ENCODE results near the gene TSPEAR.

Gene TSPEAR

DNA sequence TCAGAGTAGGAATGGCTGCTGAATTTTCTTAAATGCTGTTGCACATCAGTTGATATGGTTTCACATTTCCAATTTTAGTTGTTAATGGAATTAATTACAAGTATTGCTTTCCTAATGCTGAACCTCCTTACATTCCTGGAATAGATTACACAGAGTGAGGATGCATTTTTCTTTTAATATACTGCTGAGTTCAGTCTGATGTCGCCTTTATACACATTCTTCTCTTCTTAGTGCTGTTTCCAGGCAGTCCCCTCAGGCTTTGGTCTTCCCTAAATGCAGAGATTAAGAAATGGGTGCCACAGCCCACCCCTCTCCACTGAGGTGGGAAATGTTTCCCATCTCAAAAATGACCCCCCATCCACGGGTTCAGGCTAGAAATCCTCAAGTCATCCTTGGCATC is 6.7 kb upstream of the TSPEAR start:
- no peak for DNase-seq

DNA sequence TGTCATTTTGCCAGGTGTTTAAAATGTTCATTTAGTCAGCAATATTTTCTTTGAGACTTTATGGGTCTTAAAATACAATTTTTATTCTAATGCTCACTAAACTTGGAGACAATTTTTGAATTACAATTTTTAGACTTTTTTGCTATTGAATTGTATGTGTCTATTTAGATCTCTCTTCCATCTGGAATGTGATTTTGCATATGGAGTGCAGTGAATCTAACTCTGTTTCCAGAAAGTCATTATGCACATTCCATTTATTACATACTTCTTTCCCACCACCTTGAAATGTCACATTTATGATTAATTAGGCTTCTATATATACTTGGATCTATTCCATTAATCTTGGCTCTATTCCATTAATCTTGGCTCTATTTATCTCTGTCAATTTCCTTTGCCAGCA is 5.6 kb upstream of the TSPEAR start:
- no peak for DNase-seq

- peak; percentile 4 for DNase-seq
These were observed 3.5 kb upstream of the TSPEAR start for GRCh38 chr21:44714905-44715304.

GRCh38 chr21:44713846-44714245 is 2.5 kb upstream of the TSPEAR start:
- peak; percentile 4 for DNase-seq

DNA sequence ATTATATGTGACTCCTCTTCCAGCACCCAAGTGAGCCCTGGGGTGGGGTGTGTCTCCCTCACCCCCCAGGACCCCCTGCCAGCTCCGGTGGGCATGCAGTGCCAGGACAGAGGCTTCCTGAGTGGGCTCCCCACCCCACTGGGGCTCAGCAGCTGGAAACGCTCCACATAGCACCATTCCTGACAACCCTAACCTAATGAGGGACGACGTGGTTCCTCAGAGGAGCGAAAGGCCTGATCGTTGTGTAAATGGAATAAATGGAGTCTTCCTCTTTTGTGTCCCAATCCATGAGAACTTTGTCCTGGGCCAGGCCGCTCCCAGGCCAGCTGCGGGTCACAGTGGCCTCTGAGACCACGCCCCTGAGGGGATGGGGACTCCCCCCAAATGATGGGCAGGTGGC is 1.8 kb upstream of the TSPEAR start:
- no peak for DNase-seq

GRCh38 chr21:44712203-44713028 is 1.0 kb upstream of the TSPEAR start:
- DNase-seq, result peak; percentile 22

DNA sequence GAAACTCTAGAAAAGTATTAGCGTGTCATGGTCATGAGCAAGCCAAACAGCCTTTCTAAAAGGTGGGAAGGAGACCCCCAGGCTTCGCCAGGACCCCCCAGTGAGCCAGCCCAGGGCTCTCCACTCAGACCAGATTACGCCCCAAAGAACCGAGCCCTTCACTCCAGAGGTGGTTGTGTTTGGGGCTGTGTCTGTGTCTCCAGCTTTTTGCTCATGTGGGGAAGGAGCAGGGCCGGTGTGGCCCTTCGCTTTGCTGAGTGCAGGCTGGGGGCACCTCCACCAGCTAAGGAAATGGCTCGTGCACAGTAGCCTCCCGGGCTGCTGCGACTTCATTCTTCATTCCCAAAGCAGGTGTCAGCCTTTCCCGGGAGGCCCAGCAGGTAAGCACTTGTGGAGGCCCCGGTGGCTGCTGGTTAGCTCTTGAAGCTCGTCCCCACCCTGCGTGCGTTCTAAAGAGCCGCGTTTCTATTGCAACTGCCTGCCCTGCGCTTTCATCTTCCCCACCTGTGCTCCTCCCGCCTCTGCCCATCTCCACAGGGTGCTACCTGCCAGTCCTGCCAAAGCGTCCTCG is 531 bp downstream of the TSPEAR start:
- DNase-seq, result no peak

DNA sequence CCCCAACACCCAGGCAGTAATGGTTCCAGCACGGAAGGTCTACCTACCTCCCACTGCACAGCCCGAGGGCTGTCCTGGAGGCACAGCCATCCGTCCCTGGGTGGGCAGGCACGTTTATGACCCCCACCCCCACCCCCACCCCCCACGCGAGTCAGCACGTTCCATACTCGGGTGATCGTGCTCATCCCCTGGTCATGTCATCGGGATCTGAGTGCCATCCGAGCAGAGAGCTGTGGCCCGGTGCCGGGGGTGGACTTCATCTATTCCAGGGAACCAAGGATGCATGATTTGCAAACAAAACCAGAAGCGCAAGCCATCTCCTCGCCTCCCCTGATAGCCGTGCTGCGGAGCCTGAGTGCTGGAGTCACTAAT is 1.1 kb downstream of the TSPEAR start:
- DNase-seq, result no peak

DNA sequence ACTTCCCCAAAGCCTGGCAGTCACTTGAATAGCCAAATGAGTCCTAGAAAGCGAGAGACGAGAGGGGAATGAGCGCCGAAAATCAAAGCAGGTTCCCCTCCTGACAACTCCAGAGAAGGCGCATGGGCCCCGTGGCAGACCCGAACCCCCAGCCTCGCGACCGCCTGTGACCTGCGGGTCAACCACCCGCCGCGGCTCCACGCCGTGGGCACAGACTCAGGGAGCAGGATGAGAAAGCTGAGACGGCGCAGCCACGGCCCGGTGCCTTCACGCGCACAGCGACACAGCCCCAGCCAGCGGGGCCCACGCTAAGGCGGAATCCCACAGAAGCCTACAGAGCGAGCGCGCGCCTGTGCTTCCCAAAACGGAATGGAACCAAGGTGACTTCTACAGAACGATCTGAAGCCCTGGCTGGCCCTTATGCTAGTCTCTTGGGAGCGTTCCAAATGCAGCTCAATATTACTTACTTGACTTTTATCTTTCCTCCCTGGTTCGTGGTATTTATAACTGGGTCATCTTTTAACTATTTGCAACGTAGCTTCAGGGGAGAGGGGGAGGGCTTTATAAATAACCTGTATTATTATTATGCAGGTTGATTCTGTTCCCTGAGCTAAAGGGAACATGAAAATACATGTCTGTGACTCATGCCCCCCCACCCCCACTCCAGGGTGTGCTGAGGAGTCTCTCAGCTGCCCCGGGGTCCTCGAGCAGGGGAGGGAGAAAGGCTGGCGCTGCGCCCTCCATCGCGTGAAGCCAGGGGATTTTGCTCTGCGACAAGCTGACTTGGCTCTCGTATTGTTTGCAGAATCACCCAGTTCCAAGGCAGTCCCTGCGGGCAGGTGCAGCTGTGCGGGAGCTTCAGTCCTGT is 1.7 kb downstream of the TSPEAR start:
- DNase-seq, result no peak

DNA sequence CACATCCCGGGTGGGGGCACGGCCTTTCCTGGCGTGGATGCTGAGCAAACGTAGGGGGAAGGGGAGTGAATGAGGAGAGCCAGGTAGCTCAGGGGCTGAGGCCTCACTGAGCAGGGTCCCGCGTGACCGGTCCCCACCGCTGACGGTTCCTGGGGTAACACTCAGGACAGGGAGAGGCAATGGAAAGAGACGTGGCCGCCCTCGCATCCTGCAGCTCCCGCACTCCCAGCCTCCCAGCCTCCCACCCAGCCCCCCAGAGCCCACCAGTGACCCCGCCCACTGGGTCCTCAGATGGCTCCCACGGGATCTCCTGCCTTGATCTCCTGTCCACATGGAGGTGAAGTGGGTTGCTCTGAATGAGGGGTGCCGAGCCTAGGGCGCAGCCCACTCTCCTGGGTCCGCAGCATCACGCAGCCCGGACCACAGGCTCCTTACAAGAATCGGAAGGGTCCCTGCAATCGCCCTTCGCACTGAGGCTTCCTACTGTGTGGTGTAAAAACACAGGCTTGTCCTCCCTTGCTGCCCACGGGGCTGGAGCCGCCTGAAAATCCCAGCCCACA is 2.4 kb downstream of the TSPEAR start:
- no peak for DNase-seq

DNA sequence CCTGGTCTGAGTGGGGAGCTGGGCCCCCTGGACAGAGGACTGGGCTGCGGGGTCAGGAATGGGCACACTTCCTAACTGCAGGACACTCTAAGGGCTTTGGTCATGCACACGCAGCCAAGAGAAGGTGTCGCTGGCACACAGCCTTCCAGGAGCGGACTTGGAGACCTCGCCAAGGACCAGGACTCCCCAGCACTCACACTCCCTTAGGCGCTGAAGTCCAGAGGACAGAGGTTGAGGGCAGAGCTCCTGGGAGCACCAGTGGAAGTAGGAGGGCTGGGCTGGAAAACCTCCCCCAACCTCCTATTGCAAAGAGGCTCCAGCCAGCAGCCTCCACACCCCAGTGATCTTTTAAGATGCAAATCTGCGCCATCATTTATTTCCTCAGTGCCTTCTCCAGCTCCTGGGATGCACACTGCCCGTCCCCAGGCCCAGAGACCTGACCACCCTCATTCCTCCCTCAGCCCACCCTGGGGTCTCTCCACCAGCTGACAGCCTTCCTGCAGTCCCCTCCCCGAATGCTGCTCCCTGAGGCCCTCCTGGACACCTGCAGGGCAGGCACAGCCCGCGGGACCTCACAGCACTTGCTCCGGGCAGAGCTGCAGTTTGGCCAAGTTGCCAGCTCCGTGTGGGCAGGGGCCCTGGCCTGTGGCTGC is 3.0 kb downstream of the TSPEAR start:
- no peak for DNase-seq

- no peak for DNase-seq
These were observed 4.4 kb downstream of the TSPEAR start for GRCh38 chr21:44706706-44707581.

DNA sequence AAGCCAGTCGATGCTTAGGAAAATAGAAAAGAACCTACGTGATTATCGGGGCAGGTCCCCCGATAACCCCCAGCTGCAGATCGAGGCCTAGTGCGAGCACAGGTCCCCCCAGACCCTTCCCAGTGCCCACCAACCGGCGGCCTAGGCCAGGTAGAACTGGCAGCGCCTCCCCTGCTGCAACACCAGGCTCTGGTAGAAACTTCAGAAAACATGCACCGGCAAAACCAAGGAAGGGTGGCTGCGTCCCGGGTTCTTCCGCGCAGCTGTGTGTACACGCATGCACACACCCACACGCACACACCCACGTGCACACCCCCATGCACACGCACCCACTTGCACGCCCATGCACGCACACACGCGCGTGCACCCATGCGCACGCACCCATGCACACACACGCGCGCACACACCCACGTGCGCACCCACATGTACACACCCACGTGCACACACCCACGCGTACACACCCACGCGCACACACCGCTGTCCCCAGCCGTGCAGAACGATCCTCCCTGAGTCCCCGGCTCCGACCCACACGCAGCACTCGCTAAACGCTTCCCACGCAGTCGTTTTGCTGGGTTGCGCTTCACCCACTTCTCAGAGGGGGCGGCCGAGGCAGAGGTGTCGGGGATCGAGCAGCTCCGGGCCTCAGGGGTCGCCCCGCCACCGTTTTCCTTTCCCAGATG is 5.2 kb downstream of the TSPEAR start:
- no peak for DNase-seq

- no peak for DNase-seq
These were observed 6.8 kb downstream of the TSPEAR start for GRCh38 chr21:44704636-44705001.

DNA sequence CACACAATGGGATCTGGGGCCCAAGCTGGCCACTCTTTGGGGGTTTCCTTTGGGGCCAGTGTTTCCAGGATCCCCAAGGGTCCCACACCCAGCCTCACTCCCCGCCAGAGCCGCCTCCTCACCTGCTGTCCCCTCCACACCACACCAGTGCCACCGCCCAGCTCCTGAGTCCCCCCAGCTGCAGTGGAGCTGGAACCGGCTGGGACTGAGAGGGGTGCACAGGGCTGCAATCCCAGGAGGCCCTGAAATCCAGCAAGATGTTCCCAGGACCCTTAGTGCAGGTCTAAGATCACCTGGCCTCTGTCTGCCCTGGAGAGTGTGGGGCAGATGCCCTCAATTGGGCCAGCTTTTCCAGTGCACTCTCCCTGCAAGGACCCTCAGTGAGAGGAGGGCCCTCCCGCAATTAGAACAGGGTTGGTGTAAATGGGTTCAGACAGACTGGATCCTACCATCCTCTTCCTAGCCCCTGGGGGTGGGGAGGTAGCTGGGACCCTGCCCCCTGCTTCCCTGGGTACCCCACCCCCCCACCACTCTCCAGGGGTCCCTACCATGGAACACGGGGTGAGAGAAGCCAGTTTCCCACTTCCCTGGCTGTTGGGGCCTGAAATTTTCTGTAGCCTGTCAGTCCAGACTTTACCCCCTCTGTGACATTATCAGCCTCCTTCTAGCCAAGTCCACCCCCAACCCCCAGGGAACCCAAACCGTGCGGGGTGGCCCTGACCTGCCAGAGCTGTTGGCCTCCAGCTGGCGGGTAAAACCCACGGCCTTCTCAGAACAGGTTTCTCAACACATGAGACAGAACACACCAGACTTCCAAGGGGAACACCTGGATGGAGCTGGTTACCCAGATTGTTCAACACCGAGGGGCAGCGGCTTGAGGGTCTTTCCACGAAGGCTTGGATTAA is 7.4 kb downstream of the TSPEAR start:
- no peak for DNase-seq

GRCh38 chr21:44702973-44703730 is 8.2 kb downstream of the TSPEAR start:
- DNase-seq, result no peak

GRCh38 chr21:44702111-44702972 is 9.0 kb downstream of the TSPEAR start:
- DNase-seq, result no peak

DNA sequence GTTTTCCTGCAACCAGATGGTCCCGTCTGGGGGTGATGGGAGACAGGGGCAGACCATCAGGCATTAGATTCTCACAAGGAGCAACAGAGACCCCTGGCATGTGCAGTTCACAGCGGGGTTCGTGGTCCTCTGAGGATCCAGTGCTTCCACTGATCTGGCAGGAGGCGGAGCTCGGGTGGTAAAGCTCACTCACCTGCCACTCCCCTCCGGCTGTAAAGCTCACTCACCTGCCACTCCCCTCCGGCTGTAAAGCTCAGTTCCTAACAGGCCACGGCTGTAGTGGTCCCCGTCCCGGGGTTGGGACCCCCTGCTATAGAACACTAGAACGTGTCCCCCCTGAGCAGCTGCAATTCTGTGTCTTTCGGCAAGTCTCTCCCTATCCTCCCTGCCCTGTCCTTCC is 9.8 kb downstream of the TSPEAR start:
- DNase-seq, result no peak

DNA sequence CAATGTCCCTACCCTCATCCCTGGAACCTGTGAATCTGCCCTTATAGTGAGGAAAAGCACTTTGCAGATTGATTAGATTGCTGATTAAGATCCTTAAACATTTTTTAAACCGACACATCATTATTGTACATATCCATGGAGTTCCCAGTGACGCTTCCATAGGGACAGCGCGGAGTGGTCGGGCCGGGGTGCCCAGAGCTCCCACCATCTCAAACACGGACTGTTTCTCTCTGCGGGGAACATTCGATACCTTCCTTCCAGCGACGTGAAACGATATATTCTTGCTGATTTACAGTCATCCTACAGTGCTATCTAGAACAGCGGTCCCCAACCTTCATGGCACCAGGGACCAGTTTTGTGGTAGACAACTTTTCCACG is 10.4 kb downstream of the TSPEAR start:
- DNase-seq, result no peak
